ENCODE measurements around the gene EGFL7. TPM values are rescaled to one million over a fixed set of nuclear protein-coding genes. Genes with fewer than 3 reads are reported as not detected.
A peak's percentile ranks its signal among the peaks of the same experiment; 100 is the strongest.

EGFL7 gene
- total RNA-seq, 1 donor from 2014 or later: 272 TPM

DNA sequence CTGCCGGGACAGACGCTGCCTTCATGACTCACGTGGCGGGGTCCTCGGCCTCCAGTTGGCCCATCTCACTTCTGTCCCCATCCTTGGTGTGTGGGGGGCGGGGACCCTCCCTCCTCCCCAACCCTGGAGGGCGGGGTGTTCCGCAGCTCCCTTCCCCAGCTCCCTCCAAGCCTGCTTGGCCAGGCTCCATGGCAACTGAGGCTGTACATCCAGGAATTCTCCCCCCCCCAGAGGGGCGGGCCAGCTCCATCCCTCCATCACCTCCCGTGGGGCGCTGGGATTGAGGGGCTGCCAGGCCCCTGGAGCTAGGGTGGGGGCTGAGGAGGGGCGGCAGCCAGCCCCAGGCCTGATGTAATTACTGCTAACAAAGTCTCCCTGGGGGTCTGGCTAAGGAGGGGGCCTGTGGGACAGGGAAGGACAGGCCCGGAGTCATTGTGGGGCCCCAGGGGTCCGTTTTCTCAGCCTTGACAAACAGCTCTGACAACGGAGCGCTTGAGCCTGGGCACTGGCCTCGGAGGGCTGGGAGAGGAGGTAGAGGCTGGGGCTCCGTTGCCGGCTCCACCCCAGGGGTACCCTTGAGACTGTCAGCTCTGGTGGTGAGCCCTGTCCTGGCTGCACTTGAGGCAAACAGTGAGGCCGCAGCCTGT lies 57.7 kb downstream of the EGFL7 start:
- no peak for DNase-seq (ENCODE audit: extremely low spot score in 2 of 2)
- H3K27me3 ChIP-seq: no peaks in the 10 kb centered on the region
- TF ChIP-seq, protein P1, sequence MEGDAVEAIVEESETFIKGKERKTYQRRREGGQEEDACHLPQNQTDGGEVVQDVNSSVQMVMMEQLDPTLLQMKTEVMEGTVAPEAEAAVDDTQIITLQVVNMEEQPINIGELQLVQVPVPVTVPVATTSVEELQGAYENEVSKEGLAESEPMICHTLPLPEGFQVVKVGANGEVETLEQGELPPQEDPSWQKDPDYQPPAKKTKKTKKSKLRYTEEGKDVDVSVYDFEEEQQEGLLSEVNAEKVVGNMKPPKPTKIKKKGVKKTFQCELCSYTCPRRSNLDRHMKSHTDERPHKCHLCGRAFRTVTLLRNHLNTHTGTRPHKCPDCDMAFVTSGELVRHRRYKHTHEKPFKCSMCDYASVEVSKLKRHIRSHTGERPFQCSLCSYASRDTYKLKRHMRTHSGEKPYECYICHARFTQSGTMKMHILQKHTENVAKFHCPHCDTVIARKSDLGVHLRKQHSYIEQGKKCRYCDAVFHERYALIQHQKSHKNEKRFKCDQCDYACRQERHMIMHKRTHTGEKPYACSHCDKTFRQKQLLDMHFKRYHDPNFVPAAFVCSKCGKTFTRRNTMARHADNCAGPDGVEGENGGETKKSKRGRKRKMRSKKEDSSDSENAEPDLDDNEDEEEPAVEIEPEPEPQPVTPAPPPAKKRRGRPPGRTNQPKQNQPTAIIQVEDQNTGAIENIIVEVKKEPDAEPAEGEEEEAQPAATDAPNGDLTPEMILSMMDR (IDR thresholded peaks at IDR 0.05): no peak
- TF ChIP-seq POLR2A (IDR thresholded peaks at IDR 0.05): no peak
- no peak for TF ChIP-seq POLR2AphosphoS5 (IDR thresholded peaks at IDR 0.05; ENCODE audit: insufficient read depth in 1 of 2, low read depth in 1 of 2)
- no peaks in the 10 kb centered on the region for H3K9me3 ChIP-seq
- peaks cover 0 to 27% of the 10 kb centered on the region in 2 donors for H3K36me3 ChIP-seq
- H3K4me3 ChIP-seq: no peak overlapping the region
- H3K27ac ChIP-seq: no peak overlapping the region
- H3K4me1 ChIP-seq: peaks cover 46% of the 10 kb centered on the region
- intact Hi-C loops (cut with DNase I): no loop called here

DNA sequence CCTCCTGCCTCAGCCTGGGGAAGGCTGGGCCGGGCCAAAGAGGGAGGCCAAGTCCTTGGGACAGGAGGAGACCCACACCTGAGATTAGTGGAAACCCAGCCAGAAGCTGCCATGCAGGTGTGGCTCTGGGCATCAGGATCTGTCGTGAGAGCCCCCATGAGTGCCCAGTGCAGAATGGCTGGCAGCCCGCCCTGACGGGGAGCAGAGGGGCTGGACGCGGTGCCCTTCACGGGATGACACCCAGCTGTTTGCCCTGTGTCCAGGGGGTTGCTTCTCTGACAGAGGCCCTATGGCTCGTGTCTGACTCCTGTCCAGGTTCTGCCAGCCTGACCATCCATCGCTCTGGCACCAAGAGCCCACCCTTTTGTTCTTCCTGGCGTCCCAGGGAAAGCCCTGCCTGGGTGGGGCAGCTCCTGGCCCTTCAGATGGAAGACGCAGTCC lies 58.2 kb downstream of the EGFL7 start:
- H3K4me1 ChIP-seq: peaks cover 51% of the 10 kb centered on the region
- H3K27me3 ChIP-seq: no peaks in the 10 kb centered on the region
- DNase-seq (ENCODE audit: extremely low spot score in 2 of 2): no peak
- intact Hi-C loops (cut with DNase I): no loop called here
- no peak overlapping the region for H3K27ac ChIP-seq
- TF ChIP-seq, protein P1 (IDR thresholded peaks at IDR 0.05): no peak
- TF ChIP-seq POLR2AphosphoS5 (IDR thresholded peaks at IDR 0.05; ENCODE audit: insufficient read depth in 1 of 2, low read depth in 1 of 2) (no peak), POLR2A (IDR thresholded peaks at IDR 0.05) (no peak)
- H3K4me3 ChIP-seq: no peak overlapping the region
- H3K9me3 ChIP-seq: no peaks in the 10 kb centered on the region
- peaks cover 0 to 33% of the 10 kb centered on the region in 2 donors for H3K36me3 ChIP-seq

DNA sequence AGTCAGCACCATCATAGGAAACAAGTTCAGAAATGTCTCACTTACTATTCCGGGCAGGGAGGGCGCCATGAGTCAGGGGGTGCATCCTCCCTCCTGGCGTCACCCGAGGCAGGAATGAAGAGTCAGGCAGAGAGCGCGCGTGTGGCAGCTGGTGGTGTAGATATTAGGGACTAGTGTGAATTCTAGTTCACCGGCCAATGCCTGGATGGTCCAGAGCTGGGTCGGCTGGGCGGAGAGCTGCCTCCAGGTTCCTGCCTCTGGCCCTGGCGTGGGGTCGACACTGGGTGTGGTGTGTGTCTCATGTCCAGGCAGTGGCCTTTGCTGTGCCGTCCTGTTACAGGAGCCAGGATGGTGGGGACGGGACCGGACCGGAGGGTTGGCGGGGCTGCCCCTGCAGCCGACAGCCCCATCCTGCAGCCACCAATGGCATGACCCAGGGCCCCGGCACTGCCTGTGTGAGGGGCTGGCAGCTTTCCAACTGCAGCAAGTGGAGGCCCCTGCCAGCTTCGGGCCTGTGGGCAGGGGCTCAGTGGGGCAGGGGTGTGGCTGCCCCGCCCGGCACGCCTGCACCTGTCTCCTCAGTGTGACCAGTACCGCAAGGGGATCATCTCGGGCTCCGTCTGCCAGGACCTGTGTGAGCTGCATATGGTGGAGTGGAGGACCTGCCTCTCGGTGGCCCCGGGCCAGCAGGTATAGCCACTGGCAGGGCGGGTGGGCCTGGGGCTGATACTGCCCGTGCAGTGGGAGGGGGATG lies 58.8 kb downstream of the EGFL7 start:
- DNase-seq (ENCODE audit: extremely low spot score in 2 of 2): no peak
- no peaks in the 10 kb centered on the region for H3K9me3 ChIP-seq
- H3K4me1 ChIP-seq: peaks cover 57% of the 10 kb centered on the region
- peak; percentile 20 to 44 for TF ChIP-seq POLR2AphosphoS5 (IDR thresholded peaks at IDR 0.05; ENCODE audit: insufficient read depth in 1 of 2, low read depth in 1 of 2)
- TF ChIP-seq, protein P1 (IDR thresholded peaks at IDR 0.05): no peak
- no peaks in the 10 kb centered on the region for H3K27me3 ChIP-seq
- no peak overlapping the region for H3K27ac ChIP-seq
- no peak overlapping the region for H3K4me3 ChIP-seq
- H3K36me3 ChIP-seq: peaks cover 0 to 36% of the 10 kb centered on the region in 2 donors
- intact Hi-C loops (cut with DNase I): no loop called here

MicroRNAs encoded within 50 kb of the gene (microRNA counts, 767-probe panel; counts per million panel counts)
- microRNA hsa-miR-126-3p: 8,135 to 8,290 counts per million in 2 donors

Small RNA genes lying within 50 kb of the gene (microRNA-seq; reads per million reads assigned to microRNA genes)
- 31,481 reads per million, percentile 97 among the genes with 10 or more reads in this experiment for gene MIR126 (ENCODE audit: borderline number of aligned reads, borderline replicate concordance)

Small RNA genes lying within 50 kb of the gene (small RNA-seq; reads per million reads assigned to genes)
- gene MIR126: 462 reads per million, percentile 98 among the genes with 10 or more reads in this experiment

Other genes with a start within 250 kb of the EGFL7 start
- gene INPP5E, start 223.1 kb upstream of the EGFL7 start, total RNA-seq: 9.8 TPM
- 52.3 TPM for gene SEC16A, start 179.9 kb upstream of the EGFL7 start, total RNA-seq
- 67.0 TPM for gene NOTCH1, start 116.9 kb upstream of the EGFL7 start, total RNA-seq
- 87.2 TPM for gene AGPAT2, start 24.5 kb downstream of the EGFL7 start, total RNA-seq
- 11.5 TPM for gene DIPK1B, start 49.7 kb downstream of the EGFL7 start, total RNA-seq
- gene LCN10, start 80.0 kb downstream of the EGFL7 start, total RNA-seq: 8.3 TPM
- 17.9 TPM for gene LCN6, start 85.6 kb downstream of the EGFL7 start, total RNA-seq
- not detected for gene LCN8, start 95.3 kb downstream of the EGFL7 start, total RNA-seq
- gene LCN15, start 101.6 kb downstream of the EGFL7 start, total RNA-seq: not detected
- 64.1 TPM for gene TMEM141, start 128.4 kb downstream of the EGFL7 start, total RNA-seq
- not detected for gene CCDC183, start 133.4 kb downstream of the EGFL7 start, total RNA-seq
- gene RABL6, start 145.0 kb downstream of the EGFL7 start, total RNA-seq: 31.7 TPM
- 1.2 TPM for gene AJM1, start 179.6 kb downstream of the EGFL7 start, total RNA-seq
- 38.1 TPM for gene PHPT1, start 186.5 kb downstream of the EGFL7 start, total RNA-seq
- 3.2 TPM for gene MAMDC4, start 189.4 kb downstream of the EGFL7 start, total RNA-seq
- gene EDF1, start 203.4 kb downstream of the EGFL7 start, total RNA-seq: 257 TPM
- gene TRAF2, start 223.6 kb downstream of the EGFL7 start, total RNA-seq: 12.8 TPM

Data from vagina (tissue), 2 donors.